GOT3 (cell line): ENCODE measurements around the gene RASL12.
A peak's percentile ranks its signal among the peaks of the same experiment; 100 is the strongest.
"Not testable (repeated sequence)": the region's sequence is repeated elsewhere in the genome, so short reads cannot be mapped to it uniquely, and the experiment has no call there.

Experiments used
- DNase-seq: peaks from one replicate; lab custom pipeline; 2025; ENCODE audit warnings: mixed read lengths; lab: John Stamatoyannopoulos, UW

RASL12 gene

DNA sequence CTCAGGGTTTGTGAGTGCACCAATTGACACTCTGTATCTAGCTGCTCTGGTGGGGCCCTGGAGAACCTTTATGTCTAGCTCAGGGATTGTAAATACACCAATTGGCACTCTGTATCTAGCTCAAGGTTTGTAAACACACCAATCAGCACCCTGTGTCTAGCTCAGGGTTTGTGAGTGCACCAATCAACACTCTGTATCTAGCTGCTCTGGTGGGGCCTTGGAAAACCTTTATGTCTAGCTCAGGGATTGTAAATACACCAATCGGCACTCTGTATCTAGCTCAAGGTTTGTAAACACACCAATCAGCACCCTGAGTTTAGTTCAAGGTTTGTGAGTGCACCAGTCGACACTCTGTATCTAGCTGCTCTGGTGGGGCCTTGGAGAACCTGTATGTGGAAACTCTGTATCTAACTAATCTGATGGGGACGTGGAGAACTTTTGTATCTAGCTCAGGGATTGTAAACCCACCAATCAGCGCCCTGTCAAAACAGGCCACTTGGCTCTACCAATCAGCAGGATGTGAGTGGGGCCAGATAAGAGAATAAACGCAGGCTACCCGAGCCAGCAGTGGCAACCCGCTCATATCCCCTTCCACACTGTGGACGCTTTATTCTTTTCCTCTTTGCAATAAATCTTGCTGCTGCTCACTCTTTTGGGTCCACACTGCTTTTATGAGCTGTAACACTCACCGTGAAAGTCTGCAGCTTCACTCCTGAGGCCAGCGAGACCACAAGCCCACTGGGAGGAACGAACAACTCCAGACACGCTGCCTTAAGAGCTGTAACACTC is 8.0 kb upstream of the RASL12 start:
- DNase-seq: not testable (repeated sequence)

DNA sequence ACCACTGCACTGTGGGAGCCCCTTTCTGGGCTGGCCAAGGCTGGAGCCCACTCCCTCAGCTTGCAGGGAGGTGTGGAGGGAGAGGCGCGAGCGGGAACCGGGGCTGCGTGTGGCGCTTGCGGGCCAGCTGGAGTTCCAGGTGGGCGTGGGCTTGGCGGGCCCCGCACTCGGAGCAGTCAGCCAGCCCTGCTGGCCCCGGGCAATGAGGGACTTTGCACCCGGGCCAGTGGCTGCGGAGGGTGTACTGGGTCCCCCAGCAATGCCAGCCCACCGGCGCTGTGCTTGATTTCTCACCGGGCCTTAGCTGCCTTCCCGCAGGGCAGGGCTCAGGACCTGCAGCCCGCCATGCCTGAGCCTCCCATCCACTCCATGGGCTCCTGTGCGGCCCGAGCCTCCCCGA is 7.2 kb upstream of the RASL12 start:
- DNase-seq: not testable (repeated sequence)

DNA sequence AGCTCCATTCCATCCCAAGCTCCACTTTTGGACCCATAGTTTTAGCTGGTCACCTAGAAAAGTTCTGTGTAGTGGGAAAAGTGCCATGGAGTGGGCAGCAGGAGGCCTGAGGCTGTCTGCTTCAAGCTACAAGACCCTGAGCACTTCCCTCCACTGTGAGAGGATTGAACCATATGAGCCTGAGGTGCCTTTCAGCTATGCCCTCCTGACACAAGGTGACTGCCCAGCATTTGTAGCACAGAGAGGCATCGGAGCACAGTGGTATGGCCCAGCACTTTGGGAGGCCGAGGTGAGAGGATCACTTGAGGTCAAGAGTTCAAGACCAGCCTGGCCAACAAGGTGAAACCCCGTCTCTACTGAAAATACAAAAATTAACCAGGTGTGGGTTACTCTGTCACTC is 4.8 kb upstream of the RASL12 start:
- DNase-seq: no peak

DNA sequence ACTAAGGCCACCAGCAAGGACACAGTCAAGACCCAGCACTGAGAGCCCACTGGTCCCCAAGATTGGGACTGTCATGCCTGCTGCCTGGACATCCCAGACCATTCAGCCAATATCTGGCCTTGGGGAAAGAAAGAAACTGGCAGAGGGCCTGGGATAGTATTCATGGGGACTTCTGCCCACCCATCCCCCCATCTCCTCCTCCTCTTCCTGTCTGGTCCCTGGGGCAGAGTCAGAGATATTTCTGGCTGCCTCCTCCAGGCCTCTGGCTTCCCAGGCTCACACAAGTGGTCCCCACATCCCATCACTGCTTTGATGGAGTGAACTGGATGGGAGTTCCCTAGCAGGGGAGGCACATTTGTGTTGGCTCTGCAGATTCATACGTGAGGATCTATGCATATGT is 4.2 kb upstream of the RASL12 start:
- DNase-seq: no peak

DNA sequence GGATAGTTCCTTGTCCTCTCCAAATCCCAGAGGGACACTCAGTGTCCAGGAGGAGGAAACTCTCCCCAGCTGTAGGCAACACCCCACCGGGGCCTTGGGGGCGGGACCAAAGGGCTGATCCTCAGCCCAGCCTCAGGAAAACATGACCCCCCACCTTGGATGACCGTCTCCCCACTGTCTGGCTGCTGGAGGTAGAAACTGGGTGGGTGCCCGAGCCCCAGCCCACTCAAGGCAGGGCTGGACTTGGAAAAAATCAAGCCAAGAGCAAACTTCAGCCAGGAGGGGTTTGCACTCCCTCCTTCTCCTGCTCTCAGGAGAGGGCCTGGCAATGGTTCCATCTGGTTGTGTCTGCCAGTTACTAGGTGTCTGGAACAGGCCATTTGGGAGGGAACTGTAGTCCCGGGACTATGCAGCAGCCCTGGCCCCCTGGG is 3.6 kb upstream of the RASL12 start:
- no peak for DNase-seq

DNA sequence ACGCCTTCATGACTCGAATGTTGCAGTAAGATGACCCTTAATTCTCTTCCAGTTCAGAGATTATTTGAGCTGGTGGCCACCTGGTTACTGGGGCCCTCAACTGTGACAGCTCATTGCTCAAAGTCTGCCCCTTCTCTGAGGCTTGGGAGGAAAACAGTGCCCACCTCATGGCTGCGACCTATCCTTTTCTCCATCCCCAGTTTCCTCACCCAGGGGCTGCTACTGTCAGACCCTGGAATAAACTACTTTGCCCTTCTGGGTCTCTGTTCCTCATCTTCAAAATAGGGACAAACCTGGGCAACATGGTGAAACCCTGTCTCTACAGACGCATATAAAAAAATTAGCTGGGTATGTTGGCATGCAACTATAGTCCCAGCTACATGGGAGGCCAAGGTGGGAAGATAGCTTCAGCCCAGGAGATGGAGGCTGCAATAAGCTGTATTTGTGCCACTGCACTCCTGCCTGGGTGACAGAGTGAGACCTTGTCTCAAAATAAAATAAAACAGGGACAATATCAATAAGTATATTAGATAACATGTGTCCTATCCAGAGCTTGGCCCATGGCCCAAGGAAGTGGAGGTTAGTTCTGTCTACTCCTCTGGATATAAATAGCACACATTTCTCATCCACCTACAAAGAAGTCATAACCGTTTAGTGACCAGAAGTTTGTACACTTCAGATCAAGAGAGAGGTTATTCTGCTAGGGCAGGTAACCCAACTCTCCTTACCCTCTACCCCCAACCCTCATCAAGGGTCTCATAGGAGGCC is 2.2 kb upstream of the RASL12 start:
- DNase-seq: no peak

DNA sequence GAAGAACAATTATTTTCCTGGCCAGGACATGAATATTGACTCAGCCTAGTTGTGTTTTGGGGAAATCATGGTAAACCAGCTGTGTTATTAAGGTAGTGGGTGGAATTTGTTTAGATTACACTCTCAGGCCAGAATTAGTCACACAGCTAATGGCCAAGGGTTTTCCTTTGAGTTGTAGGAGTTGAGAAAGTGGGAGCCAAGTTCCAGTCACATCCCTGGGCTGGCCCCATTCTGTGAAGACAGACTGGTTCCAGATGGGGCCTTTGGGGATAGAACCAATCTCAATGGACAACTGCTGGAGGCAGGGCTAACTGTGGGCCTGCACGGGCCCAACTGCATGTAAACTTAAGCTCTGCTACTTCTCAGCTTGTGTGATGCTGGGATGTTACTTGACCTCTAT is 1.4 kb upstream of the RASL12 start:
- peak; percentile 46 for DNase-seq

DNA sequence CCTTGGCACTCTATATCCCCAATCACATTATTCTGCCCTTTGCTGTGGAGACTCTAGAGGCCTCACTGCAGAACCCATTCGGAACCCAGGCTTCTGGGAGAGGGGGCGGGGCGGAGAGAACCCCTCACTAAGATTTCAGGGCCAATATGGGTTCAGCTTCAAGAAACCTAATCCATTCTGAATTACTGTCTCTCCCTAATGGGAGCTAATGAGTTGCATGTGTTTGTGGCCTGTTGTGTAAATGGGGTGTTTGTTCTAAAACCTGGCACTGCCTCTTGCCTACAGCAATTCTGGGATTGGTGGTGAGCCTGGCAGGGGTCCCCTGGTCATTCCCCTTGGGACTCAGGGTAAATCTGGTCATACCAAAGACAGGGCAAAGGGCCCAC is 605 bp upstream of the RASL12 start:
- no peak for DNase-seq

DNA sequence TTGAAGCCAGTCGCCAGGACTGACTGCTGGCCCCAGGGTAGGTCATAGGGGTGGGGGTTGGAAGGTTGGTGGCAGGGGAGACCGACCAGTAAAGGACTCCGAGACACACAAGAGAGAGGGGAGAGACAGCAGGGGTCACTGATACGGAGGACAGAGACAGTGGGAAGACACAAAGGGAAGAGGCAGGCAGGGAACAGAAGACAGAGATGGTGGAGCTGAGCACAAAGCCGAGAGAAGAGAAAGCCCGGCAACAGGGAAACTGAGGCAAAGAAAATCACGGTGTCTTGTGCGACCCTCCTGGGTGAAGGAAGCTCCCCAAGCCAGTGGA is 510 bp downstream of the RASL12 start:
- no peak for DNase-seq

DNA sequence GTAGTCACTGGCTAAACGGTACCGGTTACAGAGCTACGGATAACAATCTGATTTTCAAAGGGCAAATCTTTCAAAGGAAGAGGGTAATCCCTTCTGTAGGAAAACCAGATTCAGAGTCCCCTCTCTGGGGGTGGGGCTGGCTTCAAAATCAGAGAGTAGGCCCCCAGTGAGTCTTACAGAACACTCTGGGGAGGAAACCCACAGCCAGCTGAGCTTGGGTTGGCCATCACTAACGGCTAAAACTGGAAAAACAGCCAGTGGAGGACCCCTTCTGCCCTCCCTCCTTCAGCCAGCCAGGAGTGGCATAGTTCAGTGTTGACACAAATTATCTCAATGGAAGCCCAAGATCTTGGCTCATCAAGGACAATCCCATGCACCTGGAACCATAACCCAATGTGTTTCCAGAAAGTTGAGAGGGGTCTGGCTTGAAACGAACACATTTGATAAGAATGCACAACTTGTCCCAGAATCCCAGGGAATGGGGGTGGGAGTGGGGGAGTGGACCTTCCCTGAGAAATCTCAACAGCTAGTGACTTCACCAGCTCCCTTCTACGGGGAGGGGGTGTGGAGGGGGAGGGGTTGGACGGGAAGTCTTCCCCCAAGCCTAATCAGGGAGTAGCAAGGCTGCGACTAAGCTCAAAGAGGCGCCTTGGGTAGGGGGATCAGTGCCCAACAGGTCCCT is 1.0 kb downstream of the RASL12 start:
- DNase-seq: no peak

DNA sequence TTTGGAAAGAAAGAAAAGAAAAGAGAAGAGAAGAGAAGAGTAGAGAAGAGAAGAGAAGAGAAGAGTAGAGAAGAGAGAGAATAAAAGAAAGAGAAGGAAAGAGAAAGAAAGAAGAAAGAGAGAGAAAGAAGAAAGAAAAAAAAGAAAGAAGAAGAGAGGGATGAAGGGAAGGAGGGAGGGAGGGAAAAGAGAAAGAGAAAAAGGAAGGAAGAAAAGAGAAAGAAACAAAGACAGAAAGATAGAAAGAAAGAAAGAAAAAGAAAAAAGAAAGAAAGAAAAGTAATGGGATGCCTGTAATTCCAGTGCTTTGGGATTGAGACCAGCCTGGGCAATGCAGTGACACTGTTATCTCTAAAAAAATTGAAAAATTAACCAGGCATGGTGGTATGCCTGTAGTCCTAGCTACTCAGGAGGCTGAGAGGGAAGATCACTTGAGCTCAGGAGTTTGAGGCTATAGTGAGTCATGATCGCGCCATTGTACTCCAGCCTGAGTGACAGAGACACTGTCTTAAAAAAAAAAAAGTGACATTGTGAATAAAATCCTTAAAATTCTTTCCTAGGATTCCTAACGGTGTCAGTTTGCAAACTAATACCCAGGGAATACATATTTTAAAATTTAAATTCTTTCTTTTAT is 1.7 kb downstream of the RASL12 start:
- DNase-seq: no peak

DNA sequence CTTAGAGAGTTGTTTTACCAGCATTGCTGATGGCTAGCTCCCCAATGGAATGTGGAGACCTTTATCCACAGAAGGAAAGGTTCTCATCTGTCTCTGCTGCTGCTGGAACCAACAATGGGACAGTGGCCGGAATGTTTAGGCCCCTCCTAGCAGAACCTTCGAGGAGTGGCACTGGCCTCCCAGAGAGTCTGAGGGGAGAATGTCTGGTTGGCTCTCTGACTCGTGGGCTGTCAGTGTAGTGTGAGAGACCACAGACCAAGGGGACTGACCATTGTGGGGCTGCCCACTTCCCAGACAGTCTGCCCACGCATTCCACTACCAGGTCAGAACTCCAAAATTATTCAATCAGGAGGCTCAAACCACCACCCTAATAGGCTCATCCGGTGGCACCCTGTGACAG is 5.1 kb downstream of the RASL12 start:
- DNase-seq: no peak

DNA sequence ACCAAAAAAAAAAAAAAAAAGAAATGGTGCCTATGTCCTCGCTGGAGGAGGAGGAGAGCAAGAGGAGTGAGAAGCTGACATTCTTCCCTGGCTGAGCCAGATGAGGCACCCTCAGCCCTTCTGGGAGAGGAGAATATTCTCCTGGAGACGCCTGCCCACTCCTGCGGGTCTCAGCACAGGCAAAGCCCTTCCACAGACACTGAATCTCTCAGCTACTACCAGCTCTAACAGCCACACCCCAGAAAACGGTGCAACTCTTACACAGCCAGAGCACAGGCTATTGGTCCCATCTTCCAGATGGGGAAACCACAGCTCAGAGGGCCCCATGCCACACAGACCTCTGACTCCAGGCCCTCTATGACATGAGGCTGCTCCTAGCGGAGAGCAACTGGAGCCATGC is 5.7 kb downstream of the RASL12 start:
- no peak for DNase-seq

DNA sequence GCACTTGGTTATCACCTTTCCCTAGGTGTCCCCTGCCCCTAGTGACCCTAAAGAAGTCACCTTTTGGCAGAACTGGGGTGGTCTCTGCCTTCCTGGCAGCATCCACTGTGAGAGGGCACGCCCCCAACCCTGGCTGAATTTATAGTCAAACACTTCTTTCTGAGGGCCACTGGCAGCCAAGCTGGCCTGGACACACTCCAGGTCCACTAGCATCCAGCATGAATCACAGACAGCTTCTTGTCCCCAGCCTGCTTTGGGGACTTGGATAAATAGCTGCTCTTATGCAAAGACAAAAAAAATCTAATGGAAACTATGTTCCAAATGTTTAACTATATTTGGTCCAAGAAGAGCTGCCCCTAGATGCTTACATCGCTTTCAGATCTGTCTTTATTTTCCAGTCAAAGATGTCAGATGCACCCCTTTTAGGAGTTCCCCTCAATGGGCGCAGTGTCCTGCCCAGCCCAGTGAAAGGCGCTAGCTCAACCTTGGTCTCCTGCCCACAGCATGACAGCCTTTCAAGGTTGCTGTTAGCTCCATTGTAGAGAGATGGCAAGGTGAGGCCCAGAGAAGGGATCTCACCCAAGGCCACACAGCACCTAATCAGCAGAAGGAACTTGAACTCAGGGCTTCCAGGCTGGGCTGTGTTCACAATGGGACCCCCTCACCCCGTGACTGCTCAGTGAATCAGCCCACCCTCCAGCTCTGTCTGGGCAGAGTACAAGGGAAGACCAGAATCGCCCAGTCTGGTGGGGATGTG is 7.0 kb downstream of the RASL12 start:
- no peak for DNase-seq

DNA sequence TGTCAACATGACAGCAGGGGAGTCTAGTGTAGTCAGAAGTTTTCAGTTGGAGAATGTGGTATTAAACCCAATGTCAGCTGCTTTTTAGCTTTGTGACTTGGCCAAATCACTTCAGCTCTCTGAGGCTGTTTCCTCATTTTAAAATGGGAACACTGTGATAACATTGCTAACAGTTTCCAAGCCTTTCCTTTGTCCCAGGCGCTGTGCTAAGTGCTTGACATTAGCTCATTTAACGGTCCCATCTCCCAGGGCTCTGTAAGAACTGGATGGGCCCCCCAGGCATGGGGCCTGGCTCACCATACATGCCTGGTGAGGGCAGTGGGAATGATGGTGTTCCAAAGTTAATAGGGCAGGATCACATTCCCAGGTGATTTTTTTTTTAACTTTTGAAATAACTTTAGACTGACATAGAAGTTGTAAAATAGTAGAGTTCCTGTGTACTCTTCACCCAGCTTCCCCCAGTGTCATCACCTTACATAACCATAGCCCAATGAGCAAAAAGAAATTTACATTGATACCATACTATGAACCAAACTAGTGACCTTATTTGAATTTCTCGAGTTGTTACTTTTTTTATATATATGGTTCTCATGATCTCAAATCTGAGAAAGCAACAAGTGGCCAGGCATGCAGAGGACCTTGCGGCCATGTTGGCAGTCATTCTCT is 7.7 kb downstream of the RASL12 start:
- DNase-seq: no peak

DNA sequence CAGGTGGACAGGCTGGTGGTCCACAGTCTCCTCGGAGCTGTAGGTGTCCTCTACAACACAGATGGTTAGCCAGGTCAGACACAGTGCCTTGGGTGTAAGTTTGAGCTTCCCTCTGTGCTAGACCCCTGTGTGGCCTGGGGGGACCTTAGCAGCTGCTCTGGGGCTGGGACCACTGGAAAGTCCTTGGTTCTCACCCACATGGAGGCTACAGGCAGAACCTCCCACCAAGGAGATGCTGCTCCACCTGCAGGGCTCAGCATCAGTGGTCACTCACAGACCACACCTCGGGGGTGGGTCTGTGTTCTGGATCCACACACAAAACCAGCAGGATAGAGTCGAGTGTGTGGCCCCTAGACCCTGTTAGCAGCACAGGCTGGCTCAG is 8.4 kb downstream of the RASL12 start:
- DNase-seq: no peak

DNA sequence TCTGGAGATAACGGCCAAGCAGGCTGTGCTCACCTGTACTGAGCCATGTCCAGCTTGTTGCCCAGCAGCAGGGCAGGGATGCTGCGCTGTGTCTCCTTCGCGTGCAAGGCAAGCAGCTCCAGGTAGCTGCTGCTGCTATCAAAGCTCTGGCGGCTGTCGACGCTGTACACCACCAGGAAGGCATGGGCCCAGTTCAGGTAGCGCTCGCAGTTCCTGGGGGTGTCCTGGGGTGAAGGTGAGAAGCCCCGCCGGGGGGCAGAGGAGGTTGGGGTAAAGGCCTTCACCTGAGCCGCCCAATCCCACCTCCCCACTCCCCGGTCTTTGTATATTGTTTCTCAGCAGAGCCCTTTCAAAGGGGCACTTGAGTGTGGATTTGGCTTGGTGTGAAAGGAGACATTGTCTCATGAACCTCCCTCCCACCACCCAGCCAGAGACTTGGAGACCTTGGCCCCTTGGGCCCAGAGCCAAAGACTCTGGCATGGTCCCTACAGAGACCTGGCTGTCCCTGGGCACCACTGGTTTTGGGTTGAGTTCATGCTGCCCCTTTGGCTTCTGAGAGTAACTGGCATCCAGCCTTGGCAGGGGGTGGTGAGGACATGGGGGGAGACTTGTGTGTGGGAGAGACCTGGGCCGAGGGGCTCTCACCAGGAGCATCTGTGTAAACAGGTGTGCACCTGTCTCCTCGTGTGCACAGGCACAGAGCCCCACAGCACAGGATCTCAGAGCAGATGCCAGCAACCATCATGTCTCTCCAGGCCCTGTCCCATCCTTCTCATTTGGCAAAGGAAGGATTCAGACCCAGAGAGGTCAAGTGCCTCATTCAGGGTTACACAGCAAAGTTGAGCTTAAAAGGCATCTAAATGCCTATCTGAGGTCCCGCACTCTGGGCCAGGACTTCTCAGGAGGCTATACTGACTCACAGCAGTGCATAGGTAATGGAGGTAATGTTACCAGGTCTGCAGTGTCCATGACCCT is 9.1 kb downstream of the RASL12 start:
- no peak for DNase-seq

DNA sequence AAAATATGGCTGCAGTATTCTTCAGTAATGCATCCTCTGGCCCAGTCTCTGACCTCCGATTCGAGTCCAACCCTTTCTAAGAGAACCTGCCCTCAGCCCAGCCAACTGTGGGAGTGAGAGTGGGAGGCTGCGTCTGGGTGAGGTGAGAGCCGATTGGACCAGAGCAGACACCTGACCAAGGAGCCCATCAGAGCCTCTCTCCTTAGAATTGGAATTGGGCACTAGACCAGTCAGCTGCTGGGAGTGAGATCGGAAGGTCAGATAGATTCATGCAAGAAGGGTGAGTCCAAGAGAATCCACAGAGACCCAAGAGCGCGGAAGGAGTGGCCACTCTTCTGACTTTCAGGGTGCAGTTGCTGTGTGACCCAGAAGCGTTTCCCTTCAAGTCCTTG is 10.2 kb downstream of the RASL12 start:
- DNase-seq: no peak

DNA sequence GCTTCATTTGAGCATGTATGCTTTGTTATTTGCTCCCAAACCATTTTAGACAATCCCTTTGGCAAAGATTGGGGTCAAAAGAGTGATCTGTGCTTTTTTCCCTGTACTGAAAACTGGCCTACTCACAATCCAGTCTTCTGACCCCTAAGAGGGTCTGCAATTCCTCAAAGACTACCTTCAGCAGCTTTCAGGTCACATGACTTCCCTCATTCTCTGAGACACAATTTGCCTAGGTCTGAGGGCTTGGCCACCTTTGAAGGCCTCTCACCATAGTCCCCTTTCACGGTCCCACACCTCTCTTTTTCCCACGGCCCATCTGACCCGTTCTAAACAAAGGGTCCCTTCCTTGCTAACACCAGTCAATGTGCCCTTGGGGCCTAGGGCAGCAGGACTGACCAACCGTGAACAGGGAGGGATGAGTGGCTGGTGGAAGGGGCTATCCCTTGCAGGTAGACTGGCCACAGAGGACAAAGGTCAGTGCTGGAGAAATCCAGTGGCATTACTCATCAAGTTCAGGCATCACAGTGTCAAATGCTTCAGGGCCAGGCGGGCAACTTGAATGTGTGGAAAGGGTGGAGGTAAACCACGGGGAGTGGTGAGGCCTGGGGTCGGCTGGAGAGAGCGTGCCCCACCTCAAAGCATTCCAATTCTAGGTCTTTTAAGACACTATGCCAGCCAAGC is 10.8 kb downstream of the RASL12 start:
- no peak for DNase-seq

DNA sequence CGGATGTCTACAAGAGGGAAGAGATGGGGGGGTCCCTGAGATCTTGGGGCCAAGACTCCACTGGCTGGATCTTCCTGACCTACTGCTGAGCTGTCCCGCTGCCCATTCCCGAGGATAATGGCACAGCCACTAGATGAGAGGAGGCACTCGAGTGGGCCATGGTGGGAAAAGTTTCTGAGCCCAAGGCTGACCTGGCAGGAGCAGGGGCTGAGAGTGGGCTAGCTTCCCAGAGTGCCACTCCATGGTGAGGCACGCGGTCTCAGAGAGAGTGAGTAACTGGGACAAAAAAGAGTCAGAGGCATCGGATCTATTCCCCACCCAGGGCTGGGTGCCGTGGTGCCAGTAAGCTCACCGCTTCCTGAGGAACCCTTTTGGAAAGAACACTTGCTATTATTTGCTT is 11.7 kb downstream of the RASL12 start:
- DNase-seq: no peak
